Sigmoid colon (tissue), 7 donors: ENCODE measurements around the gene HDAC9. TPM values are rescaled to one million over a fixed set of nuclear protein-coding genes. Genes with fewer than 3 reads are reported as not detected.

Experiments
- DNase-seq: peaks from one replicate; pipeline ENCODE4 v3.0.0-alpha.2; 2019
- H3K27ac ChIP-seq, 4 donors: fragments of 200-600 bp; sonication (generic); one replicate each; pipeline ENCODE4 v1.5.1; 2016 to 2019; ENCODE audit warnings: mild to moderate bottlenecking in 1 of 4
- H3K27me3 ChIP-seq, 3 donors: fragments of 200-600 bp; sonication (generic); one replicate each; pipeline ENCODE4 v1.5.1; 2019; ENCODE audit warnings: mild to moderate bottlenecking in 1 of 3
- H3K36me3 ChIP-seq, 4 donors: fragments of 200-600 bp; sonication (generic); one replicate each; pipeline ENCODE4 v1.5.1; 2016 to 2019
- H3K4me1 ChIP-seq, 4 donors: fragments of 200-600 bp; sonication (generic); one replicate each; pipeline ENCODE4 v1.5.1; 2017 to 2019
- H3K4me3 ChIP-seq, 4 donors: fragments of 200-600 bp; sonication (generic); one replicate each; pipeline ENCODE4 v1.5.1; 2017 to 2019; ENCODE audit warnings: mild to moderate bottlenecking in 2 of 4, moderate library complexity in 1 of 4
- H3K9me3 ChIP-seq, 4 donors: fragments of 200-600 bp in 3 of 4; sonication (generic) in 3 of 4; one replicate each; pipeline versions ENCODE4 v1.5.1 to v1.6.1; 2013 to 2019
- CTCF ChIP-seq, 4 experiments: fragments of 450-650 bp in 3 of 4; fragments of 200-600 bp in 1 of 4; IDR thresholded peaks; one replicate each; pipeline ENCODE4 v1.5.1; 2016 to 2019; ENCODE audit warnings: antibody characterized with exemption in 4 of 4, mild to moderate bottlenecking in 3 of 4, moderate library complexity in 2 of 4
- EP300 ChIP-seq, 4 donors: sonication (generic); formaldehyde crosslinking; IDR thresholded peaks; one replicate each; pipeline ENCODE4 v1.6.1; 2017; ENCODE audit warnings: antibody characterized with exemption in 4 of 4
- POLR2A ChIP-seq, 2 donors: fragments of 450-650 bp; IDR thresholded peaks; one replicate each; pipeline ENCODE4 v1.6.1; 2016; ENCODE audit warnings: antibody characterized with exemption in 2 of 2, mild to moderate bottlenecking in 2 of 2, moderate library complexity in 2 of 2
- POLR2AphosphoS5 ChIP-seq, 4 donors: sonication (generic); formaldehyde crosslinking; IDR thresholded peaks; one replicate each; pipeline ENCODE4 v1.6.1; 2017; ENCODE audit warnings: antibody characterized with exemption in 4 of 4
- WGBS, 2 donors: extraction: QIAGEN DNeasy Blood & Tissue Kit; methylation state at CpG; one replicate each; pipeline ENCODE4 v1.1.7; 2013; 5-methylcytosine and 5-hydroxymethylcytosine counted together
- intact Hi-C: fragments of 100-400 bp; cut with DNase I; formaldehyde crosslinking; loops from one replicate; pipeline ENCODE4 v1.15.1; 2023
- polyA plus RNA-seq, 3 donors: library from polyadenylated mRNA; stranded (reverse); fragments of 200-250 nt; gene quantifications; one replicate each; pipeline ENCODE4 v1.2.3, GENCODE V29; 2013
- total RNA-seq, 4 donors: library from RNA; depleted of rRNA; stranded (reverse); fragments of >200 nt; gene quantifications; one replicate each; pipeline ENCODE4 v1.1.0, GENCODE V29; 2016
- donor health status: healthy with polysubstance abuse.
- donor health status: Bipolar disorder and iron deficiency.
- donor health status: healthy.

HDAC9 gene
- total and polyA plus RNA-seq, 7 donors = 2.4 to 38.2 (median 22.2) TPM

- no peaks in the 10 kb centered on the region for H3K36me3 ChIP-seq
- intact Hi-C loops = no loop called here
- TF ChIP-seq POLR2A (IDR thresholded peaks at IDR 0.05) (no peak), CTCF (IDR thresholded peaks at IDR 0.05) (no peak), POLR2AphosphoS5 (IDR thresholded peaks at IDR 0.05) (no peak), EP300 (IDR thresholded peaks at IDR 0.05) (no peak)
Observed at GRCh38 chr7:18626086-18626485, 130.5 kb downstream of the HDAC9 start.

GRCh38 chr7:18626717-18627116 is 131.2 kb downstream of the HDAC9 start:
- Histone ChIP-seq H3K27ac (no peak overlapping the region), H3K27me3 (no peaks in the 10 kb centered on the region), H3K4me1 (no peaks in the 10 kb centered on the region), H3K9me3 (no peaks in the 10 kb centered on the region), H3K36me3 (no peaks in the 10 kb centered on the region), H3K4me3 (no peak overlapping the region)
- no peak for TF ChIP-seq CTCF (IDR thresholded peaks at IDR 0.05)
- no peak for TF ChIP-seq POLR2A (IDR thresholded peaks at IDR 0.05)
- no peak for TF ChIP-seq EP300 (IDR thresholded peaks at IDR 0.05)
- no peak for TF ChIP-seq POLR2AphosphoS5 (IDR thresholded peaks at IDR 0.05)
- DNase-seq = no peak
- intact Hi-C loops = no loop called here

More at GRCh38 chr7:18626086-18626485, 130.5 kb downstream of the HDAC9 start:
- DNase-seq = no peak
- Histone ChIP-seq H3K9me3 (no peaks in the 10 kb centered on the region), H3K4me3 (no peak overlapping the region), H3K27me3 (no peaks in the 10 kb centered on the region), H3K4me1 (no peaks in the 10 kb centered on the region), H3K27ac (no peak overlapping the region)

- TF ChIP-seq EP300 (IDR thresholded peaks at IDR 0.05) = no peak
- no peak for TF ChIP-seq POLR2AphosphoS5 (IDR thresholded peaks at IDR 0.05)
- TF ChIP-seq POLR2A (IDR thresholded peaks at IDR 0.05) = no peak
- no peak for TF ChIP-seq CTCF (IDR thresholded peaks at IDR 0.05)
- Histone ChIP-seq H3K27me3 (no peaks in the 10 kb centered on the region), H3K27ac (no peak overlapping the region), H3K36me3 (no peaks in the 10 kb centered on the region), H3K4me1 (peaks cover 0 to 17% (median 9%) of the 10 kb centered on the region in 4 donors), H3K4me3 (no peak overlapping the region), H3K9me3 (no peaks in the 10 kb centered on the region)
- 80 to 94% methylated on average over 3 of the region's 3 CpGs for WGBS, 2 donors
- no peak for DNase-seq
- intact Hi-C loops = no loop called here
Observed at GRCh38 chr7:18637516-18637915, 142.0 kb downstream of the HDAC9 start.

GRCh38 chr7:18638594-18639452 is 143.3 kb downstream of the HDAC9 start:
- DNase-seq = no peak
- no peak for TF ChIP-seq EP300 (IDR thresholded peaks at IDR 0.05)
- TF ChIP-seq POLR2AphosphoS5 (IDR thresholded peaks at IDR 0.05) = peak in 1 of 4 donors; percentile 58
- Histone ChIP-seq H3K27ac (peak overlapping the region; percentile 14 to 42 (median 22)), H3K4me1 (peaks cover 0 to 17% (median 9%) of the 10 kb centered on the region in 4 donors), H3K27me3 (no peaks in the 10 kb centered on the region), H3K36me3 (no peaks in the 10 kb centered on the region), H3K9me3 (no peaks in the 10 kb centered on the region), H3K4me3 (no peak overlapping the region)
- WGBS, 2 donors = 58 to 67% methylated on average over 4 of the region's 4 CpGs
- intact Hi-C loops = no loop called here

DNA sequence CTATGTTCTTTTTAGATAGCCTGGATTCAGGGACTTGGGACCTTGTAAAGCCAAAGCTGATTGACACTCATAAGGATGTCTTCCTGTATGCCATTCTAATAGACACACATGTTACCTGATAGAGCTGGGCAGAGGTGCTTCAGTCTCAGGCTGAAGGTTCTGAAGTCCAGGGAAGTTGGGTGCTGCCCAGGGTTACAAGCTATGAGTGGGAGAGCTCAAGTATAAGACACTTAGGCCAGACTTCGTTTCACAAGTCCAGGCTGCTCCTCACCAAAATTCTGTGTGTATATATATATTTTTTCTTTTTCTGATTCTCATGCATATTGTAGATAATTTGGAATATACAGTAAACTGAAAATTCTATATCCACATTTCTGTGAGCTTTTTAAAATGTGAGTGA is 144.2 kb downstream of the HDAC9 start:
- intact Hi-C loops = no loop called here
- Histone ChIP-seq H3K9me3 (no peaks in the 10 kb centered on the region), H3K27me3 (no peaks in the 10 kb centered on the region), H3K27ac (peak overlapping the region in 3 of 4 donors; percentile 14 to 42 (median 30)), H3K4me3 (no peak overlapping the region), H3K4me1 (peaks cover 0 to 17% (median 10%) of the 10 kb centered on the region in 4 donors), H3K36me3 (no peaks in the 10 kb centered on the region)
- TF ChIP-seq POLR2A (IDR thresholded peaks at IDR 0.05) (no peak), EP300 (IDR thresholded peaks at IDR 0.05) (no peak), CTCF (IDR thresholded peaks at IDR 0.05) (no peak), POLR2AphosphoS5 (IDR thresholded peaks at IDR 0.05) (no peak)
- no peak for DNase-seq
- 57 to 85% methylated on average over 1 of the region's 1 CpG for WGBS, 2 donors
